Lower leg skin (tissue), 3 donors: ENCODE results near the gene GRAMD1A.

Experiments
- POLR2A ChIP-seq, 2 donors: fragments of 450-650 bp; IDR thresholded peaks; one replicate each; pipeline ENCODE4 v1.6.1; 2016 to 2017; ENCODE audit warnings: antibody characterized with exemption in 2 of 2, mild to moderate bottlenecking in 1 of 2, moderate library complexity in 1 of 2
- TF ChIP-seq, protein P1 (sequence below), 3 donors: fragments of 450-650 bp; IDR thresholded peaks; one replicate each; pipeline ENCODE4 v1.5.1; 2016; ENCODE audit warnings: antibody characterized with exemption in 3 of 3, mild to moderate bottlenecking in 3 of 3, moderate library complexity in 2 of 3

DNA sequence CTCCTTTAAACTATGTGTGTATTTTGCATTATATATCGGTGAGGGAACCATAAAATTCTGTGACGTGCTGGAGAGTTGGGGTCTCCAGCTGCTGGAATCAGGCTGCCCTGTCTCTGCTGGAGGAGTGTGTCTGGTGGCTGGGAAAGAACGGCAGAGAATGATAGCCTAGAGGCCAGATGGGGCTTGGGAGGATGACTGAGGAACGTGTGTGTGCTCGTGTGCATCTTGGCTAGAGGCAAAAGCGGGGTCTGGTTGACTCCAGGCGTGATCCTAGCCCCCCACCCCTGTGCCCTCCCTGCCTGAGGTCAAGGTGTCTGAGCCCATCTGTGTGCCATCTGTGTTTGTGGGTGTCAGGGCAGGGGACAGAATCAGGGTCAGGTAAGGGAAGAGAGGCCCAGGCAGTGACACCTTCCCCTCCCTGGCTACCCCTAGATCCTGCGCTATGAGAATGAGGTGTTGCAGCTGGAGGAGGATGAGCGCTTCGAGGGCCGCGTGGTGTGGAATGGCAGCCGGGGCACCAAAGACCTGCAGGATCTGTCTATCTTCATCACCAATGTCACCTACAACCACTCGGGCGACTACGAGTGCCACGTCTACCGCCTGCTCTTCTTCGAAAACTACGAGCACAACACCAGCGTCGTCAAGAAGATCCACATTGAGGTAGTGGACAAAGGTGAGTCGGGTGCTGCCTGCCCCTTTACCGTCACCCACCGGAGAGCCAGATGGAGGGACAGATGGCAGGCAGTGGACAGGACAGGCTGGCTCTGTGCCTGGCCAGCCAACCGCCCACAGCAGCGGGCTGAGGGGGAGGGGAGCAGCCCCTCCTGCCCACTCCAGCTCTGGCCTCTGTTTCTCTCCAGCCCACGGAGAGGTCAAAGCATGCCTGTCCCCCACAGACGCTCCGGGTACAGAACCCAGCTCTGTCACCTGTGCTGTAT lies 33.2 kb downstream of the GRAMD1A start:
- TF ChIP-seq POLR2A (IDR thresholded peaks at IDR 0.05): no peak
- TF ChIP-seq, protein P1, sequence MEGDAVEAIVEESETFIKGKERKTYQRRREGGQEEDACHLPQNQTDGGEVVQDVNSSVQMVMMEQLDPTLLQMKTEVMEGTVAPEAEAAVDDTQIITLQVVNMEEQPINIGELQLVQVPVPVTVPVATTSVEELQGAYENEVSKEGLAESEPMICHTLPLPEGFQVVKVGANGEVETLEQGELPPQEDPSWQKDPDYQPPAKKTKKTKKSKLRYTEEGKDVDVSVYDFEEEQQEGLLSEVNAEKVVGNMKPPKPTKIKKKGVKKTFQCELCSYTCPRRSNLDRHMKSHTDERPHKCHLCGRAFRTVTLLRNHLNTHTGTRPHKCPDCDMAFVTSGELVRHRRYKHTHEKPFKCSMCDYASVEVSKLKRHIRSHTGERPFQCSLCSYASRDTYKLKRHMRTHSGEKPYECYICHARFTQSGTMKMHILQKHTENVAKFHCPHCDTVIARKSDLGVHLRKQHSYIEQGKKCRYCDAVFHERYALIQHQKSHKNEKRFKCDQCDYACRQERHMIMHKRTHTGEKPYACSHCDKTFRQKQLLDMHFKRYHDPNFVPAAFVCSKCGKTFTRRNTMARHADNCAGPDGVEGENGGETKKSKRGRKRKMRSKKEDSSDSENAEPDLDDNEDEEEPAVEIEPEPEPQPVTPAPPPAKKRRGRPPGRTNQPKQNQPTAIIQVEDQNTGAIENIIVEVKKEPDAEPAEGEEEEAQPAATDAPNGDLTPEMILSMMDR (IDR thresholded peaks at IDR 0.05): no peak
